Endothelial cell of umbilical vein (primary cell): Measurements from ENCODE around the gene PRR16. TPM values are rescaled to one million over a fixed set of nuclear protein-coding genes. Genes with fewer than 3 reads are reported as not detected.

Source experiments
- BruUV-seq: library from RNA; stranded (reverse); fragments of 400-500 nt; replicated peaks from 2 replicates; lab custom pipeline; 2021; lab: Mats Ljungman, UMichigan
- CTCF ChIA-PET: fragments of 300-600, 350-600 bp; sonication (Branson Sonifier 250); formaldehyde crosslinking; loops from one replicate; lab custom pipeline; 2021; ENCODE audit warnings: antibody characterized with exemption, inconsistent platforms; lab: Charles Lee
- POLR2A ChIA-PET: fragments of 300-600, 350-600 bp; sonication (Branson Sonifier 250); formaldehyde crosslinking; loops from one replicate; lab custom pipeline; 2021; ENCODE audit warnings: antibody characterized with exemption, inconsistent platforms; lab: Charles Lee
- DNase-seq: peaks from one replicate; pipeline ENCODE4 v3.0.0-alpha.2; 2011; ENCODE audit warnings: low read depth, low spot score
- FAIRE-seq: peaks from 2 replicates; lab custom pipeline; 2011; peaks lifted over from hg19 to GRCh38; lab: Jason Lieb, UNC
- H2AFZ ChIP-seq: 2 replicates; pipeline ENCODE4 v1.6.0; 2012; ENCODE audit warnings: low read depth, low read length, control low read depth, inconsistent platforms
- H3K27ac ChIP-seq: 2 replicates; pipeline ENCODE4 v1.5.1; 2011; ENCODE audit warnings: low read depth, mild to moderate bottlenecking, control low read depth, low read length, moderate library complexity; ENCODE audit not compliant: insufficient read depth
- H3K27me3 ChIP-seq, 2 experiments: 2 replicates each; pipeline versions ENCODE4 v1.6.0 to v1.6.1; 2011; ENCODE audit warnings: low read length in 2 of 2, mixed read lengths in 1 of 2; ENCODE audit not compliant: control insufficient read depth in 2 of 2, insufficient read depth in 2 of 2
- H3K36me3 ChIP-seq, 2 experiments: 2 replicates in 1 of 2; 3 replicates in 1 of 2; pipeline ENCODE4 v1.5.1; 2011; ENCODE audit warnings: low read length in 2 of 2, mild to moderate bottlenecking in 1 of 2, moderate library complexity in 1 of 2; ENCODE audit not compliant: control insufficient read depth in 2 of 2, insufficient read depth in 2 of 2; ENCODE audit errors: extremely low read depth in 1 of 2
- H3K4me1 ChIP-seq: 3 replicates; pipeline ENCODE4 v1.5.1; 2011; ENCODE audit warnings: mild to moderate bottlenecking, low read length; ENCODE audit not compliant: control insufficient read depth, insufficient read depth; ENCODE audit errors: extremely low read depth
- H3K4me2 ChIP-seq: 2 replicates; pipeline ENCODE4 v1.6.1; 2011; ENCODE audit warnings: low read length, control low read depth, mixed read lengths; ENCODE audit not compliant: insufficient read depth
- H3K4me3 ChIP-seq, 3 experiments: fragments of 200-600 bp in 1 of 3; sonication (generic), shearing (Covaris generic) in 1 of 3; replicated peaks in 1 of 3; 2 replicates each; pipeline ENCODE4 v1.5.1; 2011 to 2016; ENCODE audit warnings: control low read depth in 3 of 3, low read length in 3 of 3, mild to moderate bottlenecking in 2 of 3, inconsistent platforms in 1 of 3, low read depth in 1 of 3, moderate library complexity in 1 of 3; ENCODE audit not compliant: insufficient read depth in 1 of 3
- H3K79me2 ChIP-seq: 2 replicates; pipeline ENCODE4 v1.6.0; 2012; ENCODE audit warnings: low read length, inconsistent platforms; ENCODE audit not compliant: control insufficient read depth, insufficient read depth
- H3K9ac ChIP-seq: replicated peaks from 2 replicates; pipeline ENCODE3; 2011; ENCODE audit warnings: low read length, control low read depth; ENCODE audit not compliant: insufficient read depth; ENCODE audit errors: extremely low read depth
- H3K9me1 ChIP-seq: replicated peaks from 3 replicates; pipeline ENCODE4 v1.6.0; 2011; ENCODE audit warnings: mild to moderate bottlenecking, low read length; ENCODE audit not compliant: control insufficient read depth, insufficient read depth; ENCODE audit errors: extremely low read depth
- H3K9me3 ChIP-seq: replicated peaks from 2 replicates; pipeline ENCODE4 v1.5.1; 2012; ENCODE audit warnings: low read length, inconsistent platforms; ENCODE audit not compliant: control insufficient read depth, insufficient read depth
- H4K20me1 ChIP-seq: replicated peaks from 2 replicates; pipeline ENCODE3; 2011; ENCODE audit warnings: mild to moderate bottlenecking, low read length; ENCODE audit not compliant: control insufficient read depth, insufficient read depth; ENCODE audit errors: extremely low read depth
- FOS ChIP-seq: IDR thresholded peaks from 2 replicates; pipeline ENCODE4 v1.6.1; 2011; ENCODE audit warnings: mild to moderate bottlenecking, low read length, moderate library complexity, borderline replicate concordance; ENCODE audit not compliant: insufficient read depth
- GATA2 ChIP-seq: IDR thresholded peaks from 2 replicates; pipeline ENCODE4 v1.7.0; 2011; ENCODE audit warnings: low read depth, mild to moderate bottlenecking, moderate library complexity, mixed read lengths, low read length; ENCODE audit not compliant: insufficient read length, insufficient read depth
- JUN ChIP-seq: IDR thresholded peaks from 2 replicates; pipeline ENCODE4 v1.6.1; 2011; ENCODE audit warnings: borderline replicate concordance, low read depth; ENCODE audit not compliant: insufficient read length, insufficient read depth
- POLR2A ChIP-seq: IDR thresholded peaks from 2 replicates; pipeline ENCODE4 v1.6.1; 2012; ENCODE audit warnings: low read depth, mild to moderate bottlenecking, control low read depth, low read length
- dilution Hi-C: fragments of 300-500 bp; cut with MboI; formaldehyde crosslinking; loops from one replicate; pipeline ENCODE4 v1.15.0; 2019; ENCODE audit warnings: low sequenced_read_pairs; ENCODE audit not compliant: extremely low pct_ligation_motif_present
- intact Hi-C: fragments of 100-400 bp; cut with micrococcal nuclease; formaldehyde crosslinking; loops from one replicate; pipeline ENCODE4 v1.10.0; 2022
- polyA plus RNA-seq, 4 experiments: library from polyadenylated mRNA; depleted of rRNA in 3 of 4; stranded (reverse) in 3 of 4; unstranded in 1 of 4; fragments of >200 nt; gene quantifications; 2 replicates each; pipeline versions ENCODE4 v1.2.1 to v1.2.3, GENCODE V29; 2011 to 2012; ENCODE audit warnings: missing spikeins in 1 of 4
- total RNA-seq: library from RNA; stranded (reverse); gene quantifications from 2 replicates; pipeline ENCODE4 v1.2.3, GENCODE V29; 2021

PRR16 gene
- total and polyA plus RNA-seq, 2 donors (not counting 3 experiments of a cell fraction or from before 2014, with no cell fraction given) = 0.91 to 1.2 TPM

- intact Hi-C loops (loop anchor here (1.0 to 5.0 kb wide), 7 partner anchors 34 to 1460 kb away; partner anchors contain the start of gene DTWD2), dilution Hi-C loops (no loop called here)
- Histone ChIP-seq H2AFZ (peak overlapping the region; percentile 50), H3K9ac (peak overlapping the region; percentile 60), H3K9me3 (no peaks in the 10 kb centered on the region), H3K36me3 (no peaks in the 10 kb centered on the region), H3K4me2 (peak overlapping the region; percentile 70), H4K20me1 (no peaks in the 10 kb centered on the region), H3K4me1 (peaks cover 29% of the 10 kb centered on the region), H3K79me2 (no peaks in the 10 kb centered on the region), H3K27ac (peak overlapping the region; percentile 86), H3K9me1 (no peaks in the 10 kb centered on the region), H3K27me3 (no peaks in the 10 kb centered on the region), H3K4me3 (no peak overlapping the region)
- peak; percentile 36 for DNase-seq
- ChIA-PET POLR2A (interaction anchor here (0.6 to 0.9 kb wide), 2 partner anchors 59 to 308 kb away, joined by 6 read pairs; no protein-coding TSS in a partner anchor), CTCF (interaction anchor here (1.1 to 3.1 kb wide), 7 partner anchors 7 to 1655 kb away, joined by 3 to 23 read pairs (median 7); no protein-coding TSS in a partner anchor)
- BruUV-seq = no TSS peak
- no peak for TF ChIP-seq JUN
- FAIRE-seq = no peak
Observed at GRCh38 chr5:120446901-120447300, 17.2 kb upstream of the PRR16 start.

- FAIRE-seq (no peak), DNase-seq (peak; percentile 49)
- Histone ChIP-seq H3K4me1 (peaks cover 29% of the 10 kb centered on the region), H3K36me3 (no peaks in the 10 kb centered on the region), H3K4me3 (no peak overlapping the region), H3K9ac (no peak overlapping the region), H4K20me1 (no peaks in the 10 kb centered on the region), H2AFZ (no peak overlapping the region), H3K79me2 (no peaks in the 10 kb centered on the region), H3K27ac (no peak overlapping the region), H3K27me3 (no peaks in the 10 kb centered on the region), H3K4me2 (no peak overlapping the region), H3K9me3 (no peaks in the 10 kb centered on the region), H3K9me1 (no peaks in the 10 kb centered on the region)
- peak; percentile 36 for TF ChIP-seq JUN
- no peak for TF ChIP-seq POLR2A
- TF ChIP-seq FOS = peak; percentile 56
- no peak for TF ChIP-seq GATA2
- ChIA-PET CTCF (interaction anchor here (0.6 to 3.1 kb wide), 5 partner anchors 8 to 60 kb away, joined by 3 to 23 read pairs (median 6); no protein-coding TSS in a partner anchor), POLR2A (no interaction called here)
- no TSS peak for BruUV-seq
- intact Hi-C loops = loop anchor here (5.0 kb wide), 3 partner anchors 120 to 1460 kb away; partner anchors contain the start of gene DTWD2
- dilution Hi-C loops = no loop called here
Observed at GRCh38 chr5:120447706-120448239, 16.3 kb upstream of the PRR16 start.
